ENCODE data around the gene SP2.
"Not testable (repeated sequence)": the region's sequence is repeated elsewhere in the genome, so short reads cannot be mapped to it uniquely, and the experiment has no call there.

Gene SP2

GRCh38 chr17:47917581-47917980 lies 21.5 kb downstream of the SP2 start:
- Histone ChIP-seq H3K4me3 (ENCODE audit: low read depth, low read length) (no peak overlapping the region), H3K27me3 (replicated peaks) (no peaks in the 10 kb centered on the region), H3K27ac (no peak overlapping the region), H3K36me3 (replicated peaks) (no peaks in the 10 kb centered on the region)
- in situ Hi-C loops (cut with HindIII; ENCODE audit: low pct_ligation_motif_present, low sequenced_read_pairs): no loop called here
- TF ChIP-seq, protein P1, sequence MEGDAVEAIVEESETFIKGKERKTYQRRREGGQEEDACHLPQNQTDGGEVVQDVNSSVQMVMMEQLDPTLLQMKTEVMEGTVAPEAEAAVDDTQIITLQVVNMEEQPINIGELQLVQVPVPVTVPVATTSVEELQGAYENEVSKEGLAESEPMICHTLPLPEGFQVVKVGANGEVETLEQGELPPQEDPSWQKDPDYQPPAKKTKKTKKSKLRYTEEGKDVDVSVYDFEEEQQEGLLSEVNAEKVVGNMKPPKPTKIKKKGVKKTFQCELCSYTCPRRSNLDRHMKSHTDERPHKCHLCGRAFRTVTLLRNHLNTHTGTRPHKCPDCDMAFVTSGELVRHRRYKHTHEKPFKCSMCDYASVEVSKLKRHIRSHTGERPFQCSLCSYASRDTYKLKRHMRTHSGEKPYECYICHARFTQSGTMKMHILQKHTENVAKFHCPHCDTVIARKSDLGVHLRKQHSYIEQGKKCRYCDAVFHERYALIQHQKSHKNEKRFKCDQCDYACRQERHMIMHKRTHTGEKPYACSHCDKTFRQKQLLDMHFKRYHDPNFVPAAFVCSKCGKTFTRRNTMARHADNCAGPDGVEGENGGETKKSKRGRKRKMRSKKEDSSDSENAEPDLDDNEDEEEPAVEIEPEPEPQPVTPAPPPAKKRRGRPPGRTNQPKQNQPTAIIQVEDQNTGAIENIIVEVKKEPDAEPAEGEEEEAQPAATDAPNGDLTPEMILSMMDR (IDR thresholded peaks at IDR 0.05; ENCODE audit: low read depth, low read length, missing control alignments): no peak
- DNase-seq: no peak

GRCh38 chr17:47918006-47918405 lies 22.0 kb downstream of the SP2 start:
- DNase-seq: no peak
- TF ChIP-seq, protein P1 (IDR thresholded peaks at IDR 0.05; ENCODE audit: low read depth, low read length, missing control alignments): no peak
- in situ Hi-C loops (cut with HindIII; ENCODE audit: low pct_ligation_motif_present, low sequenced_read_pairs): no loop called here
- Histone ChIP-seq H3K36me3 (replicated peaks) (no peaks in the 10 kb centered on the region), H3K27ac (no peak overlapping the region), H3K27me3 (replicated peaks) (no peaks in the 10 kb centered on the region), H3K4me3 (ENCODE audit: low read depth, low read length) (no peak overlapping the region)

- in situ Hi-C loops (cut with HindIII; ENCODE audit: low pct_ligation_motif_present, low sequenced_read_pairs): no loop called here
- TF ChIP-seq, protein P1 (IDR thresholded peaks at IDR 0.05; ENCODE audit: low read depth, low read length, missing control alignments): no peak
- Histone ChIP-seq H3K27ac (no peak overlapping the region), H3K4me3 (ENCODE audit: low read depth, low read length) (no peak overlapping the region), H3K27me3 (replicated peaks) (no peaks in the 10 kb centered on the region), H3K36me3 (replicated peaks) (peaks cover 4% of the 10 kb centered on the region)
- no peak for DNase-seq
These were observed 23.0 kb downstream of the SP2 start for GRCh38 chr17:47918991-47919390.

GRCh38 chr17:47919889-47920288 lies 23.9 kb downstream of the SP2 start:
- DNase-seq; H3K36me3 ChIP-seq (replicated peaks); in situ Hi-C loops (cut with HindIII; ENCODE audit: low pct_ligation_motif_present, low sequenced_read_pairs); H3K4me3 ChIP-seq (ENCODE audit: low read depth, low read length); H3K27ac ChIP-seq; H3K27me3 ChIP-seq (replicated peaks): not testable (repeated sequence)

DNA sequence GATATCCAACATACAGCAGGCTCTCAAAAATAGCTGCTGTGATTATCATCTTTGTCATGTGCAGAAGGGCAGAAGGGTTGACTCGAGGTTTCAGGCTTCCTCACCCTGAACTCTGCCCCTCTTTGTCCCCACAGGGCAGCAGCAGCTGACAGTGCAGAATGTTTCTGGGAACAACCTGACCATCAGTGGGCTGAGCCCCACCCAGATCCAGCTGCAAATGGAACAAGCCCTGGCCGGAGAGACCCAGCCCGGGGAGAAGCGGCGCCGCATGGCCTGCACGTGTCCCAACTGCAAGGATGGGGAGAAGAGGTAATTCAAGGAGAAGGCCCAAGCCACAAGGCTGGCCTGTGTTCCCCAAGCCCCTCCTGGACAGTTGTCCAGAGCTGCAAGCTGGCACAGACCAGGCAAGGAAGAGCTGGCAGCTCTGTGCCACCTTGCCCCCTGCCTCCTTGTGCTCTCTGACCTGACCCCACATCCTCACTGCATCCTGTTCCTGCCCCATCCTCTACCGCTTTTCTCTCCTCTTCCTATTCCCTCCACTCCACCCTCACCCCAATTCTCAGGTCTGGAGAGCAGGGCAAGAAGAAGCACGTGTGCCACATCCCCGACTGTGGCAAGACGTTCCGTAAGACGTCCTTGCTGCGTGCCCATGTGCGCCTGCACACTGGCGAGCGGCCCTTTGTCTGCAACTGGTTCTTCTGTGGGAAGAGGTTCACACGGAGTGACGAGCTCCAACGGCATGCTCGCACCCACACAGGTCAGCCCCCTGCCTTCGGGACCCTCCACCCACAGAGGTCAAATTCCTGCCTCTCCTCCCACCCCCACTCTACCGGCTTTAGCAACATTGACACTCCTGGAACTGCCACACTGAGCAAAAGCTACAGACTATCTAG lies 29.0 kb downstream of the SP2 start:
- Histone ChIP-seq H3K4me3 (ENCODE audit: low read depth, low read length) (no peak overlapping the region), H3K27ac (no peak overlapping the region), H3K36me3 (replicated peaks) (peaks cover 4% of the 10 kb centered on the region), H3K27me3 (replicated peaks) (no peaks in the 10 kb centered on the region)
- TF ChIP-seq, protein P1 (IDR thresholded peaks at IDR 0.05; ENCODE audit: low read depth, low read length, missing control alignments): no peak
- peak; percentile 38 for DNase-seq
- in situ Hi-C loops (cut with HindIII; ENCODE audit: low pct_ligation_motif_present, low sequenced_read_pairs): no loop called here

GRCh38 chr17:47925678-47925988 lies 29.6 kb downstream of the SP2 start:
- no peak for DNase-seq
- Histone ChIP-seq H3K27ac (no peak overlapping the region), H3K36me3 (replicated peaks) (peaks cover 4% of the 10 kb centered on the region), H3K27me3 (replicated peaks) (no peaks in the 10 kb centered on the region), H3K4me3 (ENCODE audit: low read depth, low read length) (no peak overlapping the region)
- TF ChIP-seq, protein P1 (IDR thresholded peaks at IDR 0.05; ENCODE audit: low read depth, low read length, missing control alignments): no peak
- in situ Hi-C loops (cut with HindIII; ENCODE audit: low pct_ligation_motif_present, low sequenced_read_pairs): no loop called here

Data from brain microvascular endothelial cell (primary cell).